Osteocyte (in vitro differentiated cells): ENCODE data around the gene USP24. TPM values are rescaled to one million over a fixed set of nuclear protein-coding genes. Genes with fewer than 3 reads are reported as not detected.

Experiments used
- DNase-seq: peaks from one replicate; pipeline ENCODE4 v3.0.0; 2021; ENCODE audit warnings: mixed read lengths; ENCODE audit not compliant: unreplicated experiment; ENCODE audit errors: extremely low spot score
- H3K27ac Mint-ChIP-seq: one replicate; pipeline ENCODE4 v1.8.0; 2021; ENCODE audit warnings: mild to moderate bottlenecking, mixed read lengths; ENCODE audit not compliant: unreplicated experiment
- H3K27me3 Mint-ChIP-seq: one replicate; pipeline ENCODE4 v1.8.0; 2021; ENCODE audit warnings: mixed read lengths; ENCODE audit not compliant: unreplicated experiment
- H3K36me3 Mint-ChIP-seq: one replicate; pipeline ENCODE4 v1.8.0; 2021; ENCODE audit warnings: mixed read lengths; ENCODE audit not compliant: unreplicated experiment
- H3K4me1 Mint-ChIP-seq: one replicate; pipeline ENCODE4 v1.8.0; 2021; ENCODE audit warnings: mixed read lengths; ENCODE audit not compliant: unreplicated experiment
- H3K4me3 Mint-ChIP-seq: one replicate; pipeline ENCODE4 v1.8.0; 2021; ENCODE audit warnings: mild to moderate bottlenecking, moderate library complexity, mixed read lengths; ENCODE audit not compliant: unreplicated experiment
- H3K9me3 Mint-ChIP-seq: one replicate; pipeline ENCODE4 v1.8.0; 2021; ENCODE audit warnings: mixed read lengths; ENCODE audit not compliant: unreplicated experiment
- CTCF ChIP-seq: fragments of 200-600 bp; sonication (generic); IDR thresholded peaks from 2 replicates; pipeline ENCODE4 v1.5.0; 2021; ENCODE audit warnings: antibody characterized with exemption, mild to moderate bottlenecking, moderate library complexity
- total RNA-seq: library from RNA; stranded (reverse); gene quantifications from 2 replicates; pipeline ENCODE4 v1.2.1, GENCODE V29; 2021

The USP24 gene
- total RNA-seq, 1 donor from 2014 or later = 32.1 TPM

GRCh38 chr1:55217226-55217986 lies 2.2 kb upstream of the USP24 start:
- TF ChIP-seq CTCF = no peak
- Mint-ChIP-seq H3K9me3 (no peaks in the 10 kb centered on the region), H3K4me3 (no peak overlapping the region), H3K27ac (peak overlapping the region; percentile 12), H3K27me3 (no peaks in the 10 kb centered on the region), H3K4me1 (peaks cover 37% of the 10 kb centered on the region), H3K36me3 (no peaks in the 10 kb centered on the region)
- no peak for DNase-seq

- H3K27me3 Mint-ChIP-seq = no peaks in the 10 kb centered on the region
- TF ChIP-seq CTCF = no peak
- no peak for DNase-seq
- H3K4me1 Mint-ChIP-seq = peaks cover 50% of the 10 kb centered on the region
- peak overlapping the region; percentile 94 for H3K27ac Mint-ChIP-seq
- peak overlapping the region; percentile 92 for H3K4me3 Mint-ChIP-seq
- H3K36me3 Mint-ChIP-seq = no peaks in the 10 kb centered on the region
- H3K9me3 Mint-ChIP-seq = no peaks in the 10 kb centered on the region
Observed at GRCh38 chr1:55216096-55216495, 932 bp upstream of the USP24 start.

- H3K27ac Mint-ChIP-seq = no peak overlapping the region
- H3K27me3 Mint-ChIP-seq = no peaks in the 10 kb centered on the region
- no peak for TF ChIP-seq CTCF
- peak; percentile 86 for DNase-seq
- H3K4me1 Mint-ChIP-seq = peaks cover 62% of the 10 kb centered on the region
- H3K36me3 Mint-ChIP-seq = no peaks in the 10 kb centered on the region
- peak overlapping the region; percentile 67 for H3K4me3 Mint-ChIP-seq
- H3K9me3 Mint-ChIP-seq = no peaks in the 10 kb centered on the region
Observed at GRCh38 chr1:55214934-55215193, 300 bp downstream of the USP24 start.

- DNase-seq = no peak
- Mint-ChIP-seq H3K9me3 (no peaks in the 10 kb centered on the region), H3K4me3 (peak overlapping the region; percentile 93), H3K27me3 (no peaks in the 10 kb centered on the region), H3K36me3 (no peaks in the 10 kb centered on the region), H3K27ac (peak overlapping the region; percentile 90), H3K4me1 (peaks cover 67% of the 10 kb centered on the region)
- TF ChIP-seq CTCF = no peak
Observed at GRCh38 chr1:55214212-55214933, 791 bp downstream of the USP24 start.

GRCh38 chr1:55213885-55214211 lies 1.3 kb downstream of the USP24 start:
- Mint-ChIP-seq H3K36me3 (no peaks in the 10 kb centered on the region), H3K27me3 (no peaks in the 10 kb centered on the region), H3K4me1 (peaks cover 71% of the 10 kb centered on the region)

More at GRCh38 chr1:55213885-55214211, 1.3 kb downstream of the USP24 start:
- Mint-ChIP-seq H3K4me3 (peak overlapping the region; percentile 93), H3K9me3 (no peaks in the 10 kb centered on the region), H3K27ac (peak overlapping the region; percentile 90)
- DNase-seq = no peak
- no peak for TF ChIP-seq CTCF
